Muscle of leg (tissue), 11 donors: Measurements from ENCODE around the gene PHEX. TPM values are rescaled to one million over a fixed set of nuclear protein-coding genes. Genes with fewer than 3 reads are reported as not detected.

Source experiments
- DNase-seq: peaks from one replicate; pipeline ENCODE4 v3.0.0; 2013
- H3K27ac ChIP-seq: one replicate; pipeline ENCODE4 v1.5.1; 2013; ENCODE audit warnings: mild to moderate bottlenecking, low read length, control low read depth
- H3K27me3 ChIP-seq: one replicate; pipeline ENCODE4 v1.6.1; 2013; ENCODE audit warnings: low read length; ENCODE audit not compliant: control insufficient read depth, insufficient read depth
- H3K36me3 ChIP-seq: one replicate; pipeline ENCODE4 v1.6.1; 2013; ENCODE audit warnings: low read length; ENCODE audit not compliant: control insufficient read depth, insufficient read depth
- H3K4me1 ChIP-seq: one replicate; pipeline ENCODE4 v1.6.1; 2013; ENCODE audit warnings: low read length; ENCODE audit not compliant: control insufficient read depth, insufficient read depth
- H3K4me3 ChIP-seq: one replicate; pipeline ENCODE4 v1.5.1; 2013; ENCODE audit warnings: low read length, control low read depth
- H3K9me3 ChIP-seq: replicated peaks from 2 replicates; pipeline ENCODE4 v1.6.1; 2013; ENCODE audit warnings: low read depth, low read length; ENCODE audit not compliant: control insufficient read depth
- WGBS: methylation state at CpG from one replicate; pipeline ENCODE4 v1.1.5; 2013; ENCODE audit warnings: missing lambda C conversion rate; ENCODE audit not compliant: insufficient coverage; 5-methylcytosine and 5-hydroxymethylcytosine counted together
- polyA plus RNA-seq, 8 donors: library from polyadenylated mRNA; unstranded; fragments of 120-200 nt; gene quantifications; one replicate each; pipeline versions ENCODE4 v1.2.1 to v1.2.3, GENCODE V29; 2013; ENCODE audit warnings: inconsistent platforms in 1 of 8, low replicate concordance in 1 of 8; ENCODE audit not compliant: insufficient read length in 8 of 8, insufficient read depth in 1 of 8
- total RNA-seq: library from RNA; stranded (reverse); fragments of 120-200 nt; gene quantifications from one replicate; pipeline ENCODE4 v1.2.4, GENCODE V29; 2013

PHEX gene
- total and polyA plus RNA-seq, 9 donors: 1.9 to 5.3 (median 4.5) TPM

DNA sequence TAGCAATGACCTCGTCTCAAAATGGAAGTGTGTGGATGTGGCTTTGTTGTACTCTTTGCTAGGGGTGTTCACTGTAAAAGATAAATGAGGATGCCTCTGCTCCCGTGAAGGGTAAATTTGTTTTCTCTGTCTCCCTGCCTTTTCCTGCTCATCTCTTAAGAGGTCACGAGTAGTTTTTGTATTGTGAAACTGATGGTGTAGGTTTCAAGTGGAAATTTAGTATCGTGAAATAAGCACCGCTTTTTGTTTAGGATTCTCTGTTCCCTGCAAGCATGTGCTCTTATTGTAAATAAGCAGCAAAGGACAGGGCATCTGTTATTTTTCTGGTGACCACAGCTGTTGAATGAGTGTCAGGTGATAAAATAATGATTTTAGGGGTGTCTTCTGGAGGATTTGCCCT lies 104.6 kb downstream of the PHEX start:
- peaks cover 3% of the 10 kb centered on the region for H3K4me1 ChIP-seq
- no peaks in the 10 kb centered on the region for H3K36me3 ChIP-seq
- H3K27ac ChIP-seq: no peak overlapping the region
- no peaks in the 10 kb centered on the region for H3K9me3 ChIP-seq
- peak; percentile 20 for DNase-seq
- no peak overlapping the region for H3K4me3 ChIP-seq
- peaks cover 23% of the 10 kb centered on the region for H3K27me3 ChIP-seq
- WGBS: 59% methylated on average over 4 of the region's 5 CpGs

- Histone ChIP-seq H3K36me3 (no peaks in the 10 kb centered on the region), H3K4me1 (peaks cover 3% of the 10 kb centered on the region), H3K27ac (no peak overlapping the region), H3K27me3 (peaks cover 21% of the 10 kb centered on the region), H3K4me3 (no peak overlapping the region), H3K9me3 (no peaks in the 10 kb centered on the region)
- no CpG with 5 or more reads among the region's 1 CpG for WGBS
- no peak for DNase-seq
Observed at GRCh38 chrX:22139822-22140221, 107.7 kb downstream of the PHEX start.

- no peaks in the 10 kb centered on the region for H3K36me3 ChIP-seq
- H3K27ac ChIP-seq: no peak overlapping the region
- H3K9me3 ChIP-seq: no peaks in the 10 kb centered on the region
- H3K4me3 ChIP-seq: no peak overlapping the region
- 60% methylated on average over 3 of the region's 4 CpGs for WGBS
- peaks cover 19% of the 10 kb centered on the region for H3K27me3 ChIP-seq
- no peak for DNase-seq
- H3K4me1 ChIP-seq: peaks cover 3% of the 10 kb centered on the region
Observed at GRCh38 chrX:22141047-22141730, 109.1 kb downstream of the PHEX start.

- Histone ChIP-seq H3K27me3 (peaks cover 2% of the 10 kb centered on the region), H3K4me1 (no peaks in the 10 kb centered on the region), H3K4me3 (no peak overlapping the region), H3K9me3 (no peaks in the 10 kb centered on the region), H3K27ac (no peak overlapping the region), H3K36me3 (no peaks in the 10 kb centered on the region)
- DNase-seq: no peak
- no CpG with 5 or more reads among the region's 1 CpG for WGBS
Observed at GRCh38 chrX:22147214-22147613, 115.1 kb downstream of the PHEX start.

GRCh38 chrX:22147942-22148341 lies 115.8 kb downstream of the PHEX start:
- Histone ChIP-seq H3K4me1 (no peaks in the 10 kb centered on the region), H3K4me3 (no peak overlapping the region), H3K9me3 (no peaks in the 10 kb centered on the region), H3K27ac (no peak overlapping the region), H3K36me3 (no peaks in the 10 kb centered on the region), H3K27me3 (peaks cover 2% of the 10 kb centered on the region)
- DNase-seq: no peak
- 43% methylated on average over 1 of the region's 3 CpGs for WGBS

DNA sequence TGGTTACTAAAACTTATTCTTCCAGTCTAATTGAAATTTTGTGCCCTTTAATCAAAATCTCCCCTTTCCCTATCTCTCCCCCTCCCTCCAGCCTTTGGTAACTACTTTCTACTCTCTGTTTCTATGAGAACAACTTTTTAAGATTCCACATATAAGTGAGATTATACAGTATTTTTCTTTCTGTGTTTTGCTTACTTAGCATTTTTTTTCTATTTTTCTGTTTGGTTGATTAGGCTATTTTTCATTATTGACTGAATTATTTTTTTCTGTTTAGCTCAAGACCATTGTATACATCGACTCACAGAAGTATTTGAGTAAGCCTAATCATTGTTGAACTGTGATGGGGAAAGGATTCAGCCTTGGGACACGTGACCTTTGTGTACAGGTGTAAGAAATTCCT lies 116.4 kb downstream of the PHEX start:
- H3K4me1 ChIP-seq: no peaks in the 10 kb centered on the region
- no CpG with 5 or more reads among the region's 2 CpGs for WGBS
- H3K36me3 ChIP-seq: no peaks in the 10 kb centered on the region
- H3K9me3 ChIP-seq: no peaks in the 10 kb centered on the region
- H3K27me3 ChIP-seq: peaks cover 2% of the 10 kb centered on the region
- H3K27ac ChIP-seq: no peak overlapping the region
- DNase-seq: no peak
- H3K4me3 ChIP-seq: no peak overlapping the region

DNA sequence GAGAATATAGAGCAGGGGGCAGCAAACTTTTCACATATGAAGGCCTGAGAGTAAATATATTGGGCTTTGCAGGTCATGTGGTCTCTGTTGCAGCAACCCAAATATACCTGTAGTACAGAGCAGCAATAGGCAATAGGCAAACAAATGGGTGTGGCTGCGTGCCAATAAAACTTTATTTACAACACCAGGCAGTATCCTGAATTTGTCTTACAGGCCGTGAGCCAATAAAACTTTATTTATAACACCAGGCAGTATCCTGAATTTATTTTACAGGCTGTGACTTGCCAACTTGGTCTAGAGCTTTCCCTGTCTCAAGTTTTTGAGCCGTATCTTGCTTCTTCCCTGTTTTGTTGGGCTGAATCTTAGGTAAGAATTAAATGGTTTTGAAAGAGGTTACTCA lies 118.2 kb downstream of the PHEX start:
- WGBS: no CpG with 5 or more reads among the region's 3 CpGs
- Histone ChIP-seq H3K4me1 (no peaks in the 10 kb centered on the region), H3K4me3 (no peak overlapping the region), H3K9me3 (no peaks in the 10 kb centered on the region), H3K27ac (no peak overlapping the region), H3K36me3 (no peaks in the 10 kb centered on the region), H3K27me3 (peaks cover 2% of the 10 kb centered on the region)
- DNase-seq: no peak

DNA sequence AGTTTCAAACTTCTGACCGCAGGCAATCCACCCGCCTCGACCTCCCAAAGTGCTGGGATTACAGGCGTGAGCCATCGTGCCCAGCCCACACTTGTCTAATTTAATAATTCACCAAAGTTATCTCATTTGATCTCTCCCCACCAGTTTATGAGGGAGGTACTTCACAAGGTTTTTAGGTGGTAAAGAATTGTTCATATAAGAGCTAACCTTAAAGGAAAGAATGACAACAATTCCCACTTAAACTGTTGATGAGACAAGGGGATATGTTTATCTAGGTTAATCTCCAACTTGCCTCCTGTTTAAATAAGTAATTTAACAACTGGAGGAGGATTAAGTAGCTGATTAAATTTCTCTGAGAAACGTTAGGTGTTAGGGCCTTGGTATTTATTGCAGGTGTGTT lies 123.0 kb downstream of the PHEX start:
- H3K4me1 ChIP-seq: no peaks in the 10 kb centered on the region
- H3K4me3 ChIP-seq: no peak overlapping the region
- no CpG with 5 or more reads among the region's 6 CpGs for WGBS
- H3K9me3 ChIP-seq: no peaks in the 10 kb centered on the region
- DNase-seq: no peak
- H3K27ac ChIP-seq: no peak overlapping the region
- H3K27me3 ChIP-seq: peaks cover 4% of the 10 kb centered on the region
- H3K36me3 ChIP-seq: no peaks in the 10 kb centered on the region

- H3K9me3 ChIP-seq: no peaks in the 10 kb centered on the region
- no peak overlapping the region for H3K4me3 ChIP-seq
- DNase-seq: no peak
- H3K27ac ChIP-seq: no peak overlapping the region
- no peaks in the 10 kb centered on the region for H3K36me3 ChIP-seq
- peaks cover 7% of the 10 kb centered on the region for H3K27me3 ChIP-seq
- no peaks in the 10 kb centered on the region for H3K4me1 ChIP-seq
- whole genome bisulfite sequencing: 80% methylated on average over 3 of the region's 5 CpGs
Observed at GRCh38 chrX:22159071-22159470, 126.9 kb downstream of the PHEX start.

DNA sequence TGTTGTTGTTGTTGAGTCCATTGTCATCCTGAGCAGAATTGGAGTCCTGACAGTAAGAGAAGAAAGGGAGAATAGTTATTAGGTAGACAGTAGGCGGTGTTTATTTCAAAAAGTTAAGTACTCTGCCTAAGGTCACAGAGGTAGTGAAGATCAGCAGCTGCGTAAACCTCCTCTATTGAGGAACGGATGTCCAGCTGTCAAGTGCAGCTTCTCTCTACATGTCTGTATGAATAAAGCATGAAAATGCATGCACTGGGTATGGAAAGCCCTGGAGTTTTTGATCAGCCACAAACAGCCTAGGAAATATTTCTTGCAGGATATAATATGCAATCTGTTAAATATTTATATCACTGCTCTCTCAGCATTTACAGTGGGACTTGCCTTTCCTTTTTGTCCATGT lies 131.2 kb downstream of the PHEX start:
- WGBS: 74% methylated on average over 3 of the region's 3 CpGs

More for the DNA sequence above, 131.2 kb downstream of the PHEX start:
- H3K27me3 ChIP-seq: peaks cover 5% of the 10 kb centered on the region
- no peaks in the 10 kb centered on the region for H3K9me3 ChIP-seq
- H3K4me3 ChIP-seq: no peak overlapping the region
- H3K27ac ChIP-seq: no peak overlapping the region
- H3K36me3 ChIP-seq: no peaks in the 10 kb centered on the region
- no peak for DNase-seq
- no peaks in the 10 kb centered on the region for H3K4me1 ChIP-seq
